GM10847 (cell line): Measurements from ENCODE around the gene SRP9.

Experiments used
- POLR2A ChIP-seq: IDR thresholded peaks from 2 replicates; pipeline ENCODE4 v1.6.1; 2011; ENCODE audit not compliant: insufficient read length; ENCODE audit errors: extremely low read depth

Gene SRP9

DNA sequence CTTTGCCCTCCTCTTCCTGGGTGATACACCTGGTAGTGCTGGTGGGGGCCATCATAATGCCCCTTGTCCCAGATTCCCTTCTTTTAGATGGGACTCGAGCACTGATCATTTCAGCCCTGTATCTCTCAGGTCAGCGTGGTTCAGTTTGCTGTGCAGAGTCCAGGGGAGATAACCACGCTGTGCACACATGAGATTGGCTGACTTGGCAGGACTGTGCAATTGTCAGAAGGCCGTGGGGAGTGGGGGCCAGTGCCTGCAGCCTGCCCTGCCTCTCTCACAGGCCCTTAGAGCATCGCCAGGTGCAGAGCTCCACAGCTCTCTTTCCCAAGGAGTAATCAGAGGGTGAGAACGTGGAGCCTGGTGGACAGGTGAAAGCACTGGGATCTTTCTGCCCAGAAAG, 47.5 kb downstream of the SRP9 start:
- TF ChIP-seq POLR2A = no peak

DNA sequence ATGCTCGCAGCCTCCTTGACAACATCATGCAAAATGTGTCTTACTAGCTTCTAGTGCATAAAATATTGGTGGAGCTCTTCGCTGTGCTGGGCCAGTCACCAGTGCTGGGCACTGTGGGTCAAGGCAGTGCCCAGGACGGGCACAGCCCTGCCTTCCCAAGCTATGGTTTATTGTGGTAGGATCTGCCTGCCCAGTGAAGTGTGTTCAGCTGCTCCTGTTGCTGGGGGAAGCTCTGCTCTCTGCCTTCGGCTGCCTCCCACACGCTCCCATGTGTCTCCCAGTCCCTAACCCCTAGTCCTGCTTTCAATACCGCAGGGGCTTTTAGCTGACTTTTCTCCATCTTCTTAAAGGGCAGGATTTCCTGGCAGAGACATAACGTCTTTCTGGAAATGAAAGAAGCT, 48.0 kb downstream of the SRP9 start:
- TF ChIP-seq POLR2A = no peak

DNA sequence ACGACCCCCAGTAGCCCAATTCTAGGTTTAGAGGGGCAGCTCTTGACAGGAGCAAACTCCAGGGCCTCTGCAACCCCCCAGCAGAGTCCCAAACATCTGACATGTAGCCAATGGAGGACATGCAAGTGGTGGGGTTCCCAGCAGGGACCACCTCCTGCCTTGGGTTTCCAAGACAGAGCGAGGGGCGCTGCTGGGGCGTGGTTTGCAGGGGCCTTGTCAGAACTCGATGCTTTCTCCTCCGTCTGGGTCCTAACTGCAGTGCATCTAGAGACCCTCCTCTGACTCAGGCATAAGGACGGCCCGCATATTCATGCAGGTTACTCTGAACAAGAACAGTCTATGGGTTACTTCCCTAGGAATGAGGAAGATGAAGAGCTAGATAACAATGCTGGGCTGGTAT, 49.5 kb downstream of the SRP9 start:
- no peak for TF ChIP-seq POLR2A

DNA sequence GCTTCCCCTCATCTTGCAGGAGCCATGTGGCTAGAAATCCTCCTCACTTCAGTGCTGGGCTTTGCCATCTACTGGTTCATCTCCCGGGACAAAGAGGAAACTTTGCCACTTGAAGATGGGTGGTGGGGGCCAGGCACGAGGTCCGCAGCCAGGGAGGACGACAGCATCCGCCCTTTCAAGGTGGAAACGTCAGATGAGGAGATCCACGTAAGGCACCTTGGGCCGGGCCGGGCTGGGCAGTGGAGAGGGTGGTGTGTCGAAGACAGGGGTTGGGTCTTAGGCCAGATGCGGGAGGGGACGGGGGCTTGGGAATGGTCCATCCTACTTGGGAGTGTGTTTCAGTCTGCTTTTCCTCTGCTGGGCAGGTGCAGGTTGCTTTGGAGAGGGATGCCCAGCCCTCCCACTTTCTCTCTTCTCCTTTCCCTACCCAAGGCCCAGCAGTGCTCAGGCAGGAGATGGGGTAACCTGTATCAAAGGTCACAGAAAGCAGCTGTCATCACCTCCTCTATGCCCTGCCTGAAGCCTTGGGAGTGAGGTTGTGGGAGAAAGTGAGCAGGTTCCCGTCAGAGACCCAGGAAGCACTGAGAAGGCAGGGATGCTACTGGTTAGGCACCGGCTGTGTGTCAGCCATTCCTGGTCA, 51.2 kb downstream of the SRP9 start:
- TF ChIP-seq POLR2A = no peak

DNA sequence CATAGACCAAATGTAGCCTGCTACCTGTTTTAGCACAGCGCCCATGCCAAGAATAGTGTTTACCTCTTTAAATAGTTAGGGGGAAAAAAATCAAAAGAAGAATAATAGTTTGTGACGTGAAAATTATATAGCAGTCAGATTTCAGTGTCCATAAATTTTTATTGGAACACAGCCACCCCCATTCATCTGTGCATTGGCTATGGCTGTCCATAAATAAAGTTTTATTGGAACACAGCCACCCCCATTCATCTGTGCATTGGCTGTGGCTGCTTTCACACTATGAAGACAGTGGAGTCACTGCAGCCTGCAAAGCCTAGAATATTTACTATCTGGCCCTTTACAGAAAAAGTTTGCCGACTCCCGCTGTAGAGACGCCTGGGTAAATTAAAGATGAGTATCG, 53.2 kb downstream of the SRP9 start:
- no peak for TF ChIP-seq POLR2A

DNA sequence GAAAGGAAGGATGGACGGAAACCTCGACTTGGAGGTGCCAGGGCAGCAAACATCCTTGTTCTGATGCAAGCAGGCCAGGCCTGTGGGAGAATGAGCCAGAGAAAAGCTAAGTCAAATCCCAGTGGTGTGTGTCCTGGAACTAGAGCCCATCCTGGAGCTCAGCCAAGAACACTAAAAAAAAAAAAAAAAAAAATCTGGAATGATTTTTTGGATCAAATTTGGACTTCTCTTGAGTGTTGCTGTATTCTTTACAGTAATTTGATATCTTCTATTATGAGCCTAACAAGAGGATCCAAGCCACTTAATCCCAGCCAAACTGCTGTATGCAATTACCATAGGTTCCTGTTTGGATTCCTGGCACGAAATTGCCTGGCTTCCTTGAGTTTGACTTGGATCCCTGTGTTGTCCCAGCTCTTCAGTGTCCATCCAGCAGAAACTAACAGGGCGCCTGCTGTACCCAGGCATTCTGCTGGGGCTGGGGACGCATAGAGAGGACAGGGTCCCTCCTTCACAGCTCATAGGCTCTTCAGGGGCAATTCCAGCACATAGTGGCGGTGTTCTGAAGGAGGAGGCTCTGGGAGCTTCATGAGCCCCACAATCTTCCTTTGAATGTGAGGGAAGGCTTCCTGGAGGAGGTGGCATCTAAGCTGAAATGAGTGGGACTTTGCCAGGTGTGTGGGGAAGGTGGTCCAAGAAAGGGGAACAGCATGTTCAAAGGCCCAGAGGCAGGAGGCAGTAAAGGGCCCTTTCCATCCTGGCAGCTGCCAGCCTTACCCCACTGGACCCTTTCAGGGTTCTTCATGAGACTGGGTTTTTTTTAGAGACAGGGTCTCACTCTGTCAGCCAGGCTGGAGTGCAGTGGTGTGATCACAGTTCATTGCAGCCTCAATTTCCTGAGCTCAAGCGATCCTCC, 57.0 kb downstream of the SRP9 start:
- no peak for TF ChIP-seq POLR2A

DNA sequence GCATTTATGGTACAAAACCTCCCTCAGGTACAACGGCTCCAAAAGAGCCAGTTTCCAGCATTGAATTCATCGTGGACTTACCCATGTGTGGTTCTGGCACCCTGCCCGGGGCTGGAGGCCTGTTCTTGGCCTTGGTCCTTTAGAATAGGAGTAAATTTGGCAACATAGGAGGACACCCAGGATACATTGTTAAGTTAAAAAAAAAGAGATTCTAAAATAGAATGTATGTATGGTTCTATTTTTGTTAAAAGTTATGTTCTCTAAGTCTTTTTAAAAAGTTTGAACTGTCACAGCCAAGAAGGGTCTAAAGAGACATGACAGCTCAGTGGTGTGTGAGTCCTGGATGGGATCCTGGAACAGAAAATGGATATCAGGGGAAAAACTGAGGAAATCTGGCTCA, 58.2 kb downstream of the SRP9 start:
- TF ChIP-seq POLR2A = no peak

DNA sequence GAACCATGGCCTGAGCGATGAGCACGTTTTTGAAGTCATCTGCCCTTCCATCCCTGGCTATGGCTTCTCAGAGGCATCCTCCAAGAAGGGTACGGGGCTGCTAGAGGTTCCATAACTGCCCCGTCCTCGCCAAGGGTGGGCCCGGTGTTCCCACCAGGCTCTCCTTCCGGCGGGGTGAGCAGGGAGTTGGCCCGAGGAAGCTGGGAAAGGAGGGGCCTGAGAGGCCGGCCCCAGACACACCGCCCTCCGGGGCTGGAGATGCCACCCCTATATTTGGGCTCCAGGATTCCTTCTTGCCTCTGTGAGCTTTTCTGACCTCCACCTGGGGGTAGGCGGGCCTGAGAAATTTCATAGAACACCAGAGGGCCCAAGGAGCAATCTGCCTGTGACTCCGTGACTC, 61.2 kb downstream of the SRP9 start:
- no peak for TF ChIP-seq POLR2A
